Measurements from ENCODE around the gene CFAP54.

- TF ChIP-seq CTCF (IDR thresholded peaks at IDR 0.05) (no peak), POLR2AphosphoS5 (IDR thresholded peaks at IDR 0.05) (no peak)
These were observed 59.0 kb downstream of the CFAP54 start for GRCh38 chr12:96548384-96548783.

Measured in suprapubic skin (tissue), 3 donors.